ENCODE measurements around the gene PIK3C3.

PIK3C3 gene

DNA sequence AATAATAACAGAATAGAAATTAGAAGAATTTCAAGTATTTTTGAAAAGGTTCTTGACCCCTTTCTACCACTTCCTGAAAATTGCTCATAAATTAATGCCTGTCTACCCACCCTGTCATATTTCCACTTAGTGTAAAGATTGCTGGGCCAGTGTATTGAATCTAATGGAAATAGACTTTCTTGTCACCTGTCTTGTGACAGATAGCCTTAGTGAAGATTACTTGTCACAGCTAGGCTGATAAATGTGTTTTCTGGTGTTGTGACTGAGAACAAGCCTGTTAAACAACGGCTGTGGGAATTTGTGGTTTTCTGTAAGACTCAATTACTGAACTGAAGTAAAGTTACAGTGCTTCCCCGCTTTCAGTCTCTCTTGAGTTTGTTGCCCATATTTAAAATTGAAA lies 37.0 kb downstream of the PIK3C3 start:
- H3K4me3 ChIP-seq (ENCODE audit: low read length), result no peak overlapping the region
- H3K4me2 ChIP-seq (ENCODE audit: low read length), result no peak overlapping the region
- H3K79me2 ChIP-seq (ENCODE audit: control insufficient read depth, low read length), result no peaks in the 10 kb centered on the region
- no peaks in the 10 kb centered on the region for H3K9me3 ChIP-seq (ENCODE audit: control insufficient read depth, insufficient read depth, low read length)
- no peaks in the 10 kb centered on the region for H3K9me2 ChIP-seq (replicated peaks; ENCODE audit: control insufficient read depth, low read length)
- H3K27ac ChIP-seq (ENCODE audit: low read depth, low read length), result no peak overlapping the region
- peaks cover 17% of the 10 kb centered on the region for H3K36me3 ChIP-seq (ENCODE audit: control insufficient read depth, low read length)
- TF ChIP-seq EZH2phosphoT487 (IDR thresholded peaks at IDR 0.05; ENCODE audit: borderline replicate concordance, low read length), result no peak
- TF ChIP-seq, protein P1, sequence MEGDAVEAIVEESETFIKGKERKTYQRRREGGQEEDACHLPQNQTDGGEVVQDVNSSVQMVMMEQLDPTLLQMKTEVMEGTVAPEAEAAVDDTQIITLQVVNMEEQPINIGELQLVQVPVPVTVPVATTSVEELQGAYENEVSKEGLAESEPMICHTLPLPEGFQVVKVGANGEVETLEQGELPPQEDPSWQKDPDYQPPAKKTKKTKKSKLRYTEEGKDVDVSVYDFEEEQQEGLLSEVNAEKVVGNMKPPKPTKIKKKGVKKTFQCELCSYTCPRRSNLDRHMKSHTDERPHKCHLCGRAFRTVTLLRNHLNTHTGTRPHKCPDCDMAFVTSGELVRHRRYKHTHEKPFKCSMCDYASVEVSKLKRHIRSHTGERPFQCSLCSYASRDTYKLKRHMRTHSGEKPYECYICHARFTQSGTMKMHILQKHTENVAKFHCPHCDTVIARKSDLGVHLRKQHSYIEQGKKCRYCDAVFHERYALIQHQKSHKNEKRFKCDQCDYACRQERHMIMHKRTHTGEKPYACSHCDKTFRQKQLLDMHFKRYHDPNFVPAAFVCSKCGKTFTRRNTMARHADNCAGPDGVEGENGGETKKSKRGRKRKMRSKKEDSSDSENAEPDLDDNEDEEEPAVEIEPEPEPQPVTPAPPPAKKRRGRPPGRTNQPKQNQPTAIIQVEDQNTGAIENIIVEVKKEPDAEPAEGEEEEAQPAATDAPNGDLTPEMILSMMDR (IDR thresholded peaks at IDR 0.05; ENCODE audit: low read depth, low read length, poor library complexity, severe bottlenecking), result no peak
- H3F3A ChIP-seq (ENCODE audit: control insufficient read depth, insufficient read depth), result no peaks in the 10 kb centered on the region
- H4K20me1 ChIP-seq (ENCODE audit: control insufficient read depth, insufficient read depth, low read depth, low read length), result no peaks in the 10 kb centered on the region
- H3K4me1 ChIP-seq (ENCODE audit: control insufficient read depth, low read length), result no peaks in the 10 kb centered on the region
- no peaks in the 10 kb centered on the region for H3K27me3 ChIP-seq (ENCODE audit: control insufficient read depth, low read length)

DNA sequence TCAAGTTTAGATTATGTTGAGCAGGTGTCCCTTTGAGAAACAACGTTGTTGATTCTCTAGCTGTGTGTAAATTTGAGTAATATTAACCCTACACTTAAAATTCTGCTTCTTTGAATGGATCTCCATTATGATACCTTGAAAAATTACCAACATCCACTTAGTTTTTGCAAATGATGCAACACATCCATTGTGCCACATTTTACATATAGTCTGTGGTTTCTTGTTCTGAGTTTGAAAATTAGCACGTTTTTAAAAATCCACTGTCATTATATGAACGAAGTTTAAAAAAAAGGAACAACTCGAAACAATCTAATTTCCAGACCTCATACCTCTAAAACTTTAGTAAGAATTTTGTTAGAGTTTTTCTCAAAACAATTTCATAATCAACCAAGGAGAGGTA lies 37.7 kb downstream of the PIK3C3 start:
- H3F3A ChIP-seq (ENCODE audit: control insufficient read depth, insufficient read depth), result no peaks in the 10 kb centered on the region
- no peaks in the 10 kb centered on the region for H3K9me2 ChIP-seq (replicated peaks; ENCODE audit: control insufficient read depth, low read length)
- no peaks in the 10 kb centered on the region for H4K20me1 ChIP-seq (ENCODE audit: control insufficient read depth, insufficient read depth, low read depth, low read length)
- peaks cover 19% of the 10 kb centered on the region for H3K36me3 ChIP-seq (ENCODE audit: control insufficient read depth, low read length)
- no peaks in the 10 kb centered on the region for H3K27me3 ChIP-seq (ENCODE audit: control insufficient read depth, low read length)
- H3K4me2 ChIP-seq (ENCODE audit: low read length), result no peak overlapping the region
- H3K4me1 ChIP-seq (ENCODE audit: control insufficient read depth, low read length), result no peaks in the 10 kb centered on the region
- H3K27ac ChIP-seq (ENCODE audit: low read depth, low read length), result no peak overlapping the region
- no peak overlapping the region for H3K4me3 ChIP-seq (ENCODE audit: low read length)
- H3K79me2 ChIP-seq (ENCODE audit: control insufficient read depth, low read length), result no peaks in the 10 kb centered on the region
- no peaks in the 10 kb centered on the region for H3K9me3 ChIP-seq (ENCODE audit: control insufficient read depth, insufficient read depth, low read length)
- TF ChIP-seq, protein P1 (IDR thresholded peaks at IDR 0.05; ENCODE audit: low read depth, low read length, poor library complexity, severe bottlenecking), result no peak
- no peak for TF ChIP-seq EZH2phosphoT487 (IDR thresholded peaks at IDR 0.05; ENCODE audit: borderline replicate concordance, low read length)

DNA sequence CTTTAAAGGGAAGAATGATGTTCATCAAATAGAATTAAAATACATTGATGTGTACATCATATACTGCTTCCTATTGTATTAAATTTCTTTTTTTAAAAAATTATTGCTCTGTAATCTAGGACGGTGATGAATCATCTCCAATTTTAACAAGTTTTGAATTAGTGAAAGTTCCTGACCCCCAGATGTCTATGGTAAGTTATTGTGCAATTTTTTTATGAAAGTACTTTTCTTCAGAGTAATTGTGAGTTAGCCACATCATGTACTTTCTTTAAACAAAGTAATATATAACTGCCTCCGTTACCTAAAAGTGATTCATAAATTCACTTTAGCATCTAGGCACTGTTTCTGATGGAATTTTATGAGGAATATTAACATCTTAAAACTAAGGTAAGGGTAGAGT lies 38.1 kb downstream of the PIK3C3 start:
- Histone ChIP-seq H3K79me2 (ENCODE audit: control insufficient read depth, low read length) (no peaks in the 10 kb centered on the region), H3K27ac (ENCODE audit: low read depth, low read length) (no peak overlapping the region), H3K9me2 (replicated peaks; ENCODE audit: control insufficient read depth, low read length) (no peaks in the 10 kb centered on the region)

More for the DNA sequence above, 38.1 kb downstream of the PIK3C3 start:
- no peaks in the 10 kb centered on the region for H3K27me3 ChIP-seq (ENCODE audit: control insufficient read depth, low read length)
- TF ChIP-seq, protein P1 (IDR thresholded peaks at IDR 0.05; ENCODE audit: low read depth, low read length, poor library complexity, severe bottlenecking), result no peak
- TF ChIP-seq EZH2phosphoT487 (IDR thresholded peaks at IDR 0.05; ENCODE audit: borderline replicate concordance, low read length), result no peak
- no peak overlapping the region for H3K4me3 ChIP-seq (ENCODE audit: low read length)
- H3K4me2 ChIP-seq (ENCODE audit: low read length), result no peak overlapping the region
- no peaks in the 10 kb centered on the region for H4K20me1 ChIP-seq (ENCODE audit: control insufficient read depth, insufficient read depth, low read depth, low read length)
- H3F3A ChIP-seq (ENCODE audit: control insufficient read depth, insufficient read depth), result no peaks in the 10 kb centered on the region
- no peaks in the 10 kb centered on the region for H3K4me1 ChIP-seq (ENCODE audit: control insufficient read depth, low read length)
- H3K9me3 ChIP-seq (ENCODE audit: control insufficient read depth, insufficient read depth, low read length), result no peaks in the 10 kb centered on the region
- H3K36me3 ChIP-seq (ENCODE audit: control insufficient read depth, low read length), result peaks cover 19% of the 10 kb centered on the region
